Hepatocyte (in vitro differentiated cells): Measurements from ENCODE around the gene SLC22A14. TPM values are rescaled to one million over a fixed set of nuclear protein-coding genes. Genes with fewer than 3 reads are reported as not detected.
"Not testable (repeated sequence)": the region's sequence is repeated elsewhere in the genome, so short reads cannot be mapped to it uniquely, and the experiment has no call there.

Experiments used
- DNase-seq: peaks from one replicate; pipeline ENCODE4 v3.0.0-alpha.2; 2016; ENCODE audit warnings: low spot score
- H2AFZ ChIP-seq: fragments of 200-600 bp; sonication (generic); 2 replicates; pipeline ENCODE4 v1.6.0; 2016; ENCODE audit warnings: antibody characterized with exemption, mild to moderate bottlenecking
- H3K27ac ChIP-seq: fragments of 200-600 bp; sonication (generic); 2 replicates; pipeline ENCODE4 v1.5.1; 2016; ENCODE audit warnings: mild to moderate bottlenecking
- H3K27me3 ChIP-seq: fragments of 200-600 bp; sonication (generic); 2 replicates; pipeline ENCODE4 v1.6.1; 2016
- H3K36me3 ChIP-seq: fragments of 200-600 bp; sonication (generic); replicated peaks from 2 replicates; pipeline ENCODE4 v1.5.1; 2016; ENCODE audit warnings: low read depth; ENCODE audit not compliant: insufficient read depth
- H3K4me1 ChIP-seq: fragments of 200-600 bp; sonication (generic); 2 replicates; pipeline ENCODE4 v1.5.1; 2016; ENCODE audit warnings: mild to moderate bottlenecking, moderate library complexity; ENCODE audit not compliant: insufficient read depth
- H3K4me2 ChIP-seq: fragments of 200-600 bp; sonication (generic); 2 replicates; pipeline ENCODE4 v1.6.0; 2016
- H3K4me3 ChIP-seq: fragments of 200-600 bp; sonication (generic); 2 replicates; pipeline ENCODE4 v1.5.1; 2016; ENCODE audit warnings: mild to moderate bottlenecking
- H3K79me2 ChIP-seq: fragments of 200-600 bp; sonication (generic); 2 replicates; pipeline ENCODE4 v1.6.0; 2017; ENCODE audit warnings: mild to moderate bottlenecking
- H3K9me2 ChIP-seq: fragments of 200-600 bp; sonication (generic); replicated peaks from 2 replicates; pipeline ENCODE4 v1.6.0; 2017; ENCODE audit warnings: mild to moderate bottlenecking; ENCODE audit not compliant: insufficient read depth
- H3K9me3 ChIP-seq: fragments of 200-600 bp; sonication (generic); 2 replicates; pipeline ENCODE4 v1.5.1; 2016; ENCODE audit warnings: low read depth, mild to moderate bottlenecking
- H4K20me1 ChIP-seq: fragments of 200-600 bp; sonication (generic); 2 replicates; pipeline ENCODE4 v1.6.0; 2016; ENCODE audit warnings: mild to moderate bottlenecking; ENCODE audit not compliant: insufficient read depth, poor library complexity, severe bottlenecking
- CTCF ChIP-seq: fragments of 200-600 bp; sonication (generic); IDR thresholded peaks from 2 replicates; pipeline ENCODE4 v1.5.1; 2016; ENCODE audit warnings: antibody characterized with exemption, mild to moderate bottlenecking; ENCODE audit not compliant: poor library complexity
- EZH2 ChIP-seq: fragments of 200-600 bp; sonication (generic); IDR thresholded peaks from 2 replicates; pipeline ENCODE4 v1.6.1; 2016; ENCODE audit warnings: antibody characterized with exemption, mild to moderate bottlenecking, borderline replicate concordance
- EZH2phosphoT487 ChIP-seq: fragments of 200-600 bp; sonication (generic); IDR thresholded peaks from one replicate; pipeline ENCODE4 v1.6.1; 2018; ENCODE audit warnings: antibody characterized with exemption, mild to moderate bottlenecking, low read depth, moderate library complexity; ENCODE audit not compliant: unreplicated experiment, severe bottlenecking
- WGBS: methylation state at CpG from one replicate; pipeline ENCODE4 v1.1.6; 2016; ENCODE audit warnings: low lambda C conversion rate; ENCODE audit errors: missing lambda C conversion rate; 5-methylcytosine and 5-hydroxymethylcytosine counted together
- polyA plus RNA-seq: library from polyadenylated mRNA; unstranded; fragments of >200 nt; fragmentation: Nextera tagmentation; extraction: Ambion mirVana; gene quantifications from 2 replicates; pipeline ENCODE4 v1.2.1, GENCODE V29; 2016
- total RNA-seq: library from RNA; depleted of rRNA; stranded (reverse); fragments of >200 nt; gene quantifications from 2 replicates; pipeline ENCODE4 v1.2.3, GENCODE V29; 2014

SLC22A14 gene
- total and polyA plus RNA-seq, 2 experiments from 2014 or later, result 0.57 to 0.64 TPM

DNA sequence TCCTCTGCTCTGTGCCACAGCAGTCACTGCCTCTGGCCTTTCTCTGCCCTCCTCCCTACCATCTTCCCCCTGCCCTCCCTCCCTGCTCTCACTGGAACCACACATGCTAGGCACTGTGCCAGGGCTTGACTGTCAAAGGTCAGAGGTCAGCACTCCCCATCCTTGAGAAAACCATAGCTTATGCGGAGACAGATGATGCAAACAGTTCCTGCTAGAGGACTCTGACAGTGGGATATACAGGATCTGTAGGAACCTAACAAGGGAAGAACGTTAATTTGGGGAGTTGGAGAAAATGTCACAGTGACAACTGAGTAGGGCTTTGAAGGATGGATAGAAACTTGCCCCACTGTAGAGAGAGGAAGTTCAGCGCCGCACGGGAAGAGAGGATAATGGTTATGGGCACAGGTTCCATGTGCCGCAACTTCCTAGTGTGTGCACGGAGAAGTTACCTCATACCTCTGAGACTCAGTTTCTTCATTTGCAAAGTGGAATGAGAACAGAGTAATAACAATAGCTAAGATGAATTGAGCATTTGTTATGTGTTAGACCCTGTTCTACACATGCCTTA is 35.2 kb downstream of the SLC22A14 start:
- no peak overlapping the region for H2AFZ ChIP-seq

DNA sequence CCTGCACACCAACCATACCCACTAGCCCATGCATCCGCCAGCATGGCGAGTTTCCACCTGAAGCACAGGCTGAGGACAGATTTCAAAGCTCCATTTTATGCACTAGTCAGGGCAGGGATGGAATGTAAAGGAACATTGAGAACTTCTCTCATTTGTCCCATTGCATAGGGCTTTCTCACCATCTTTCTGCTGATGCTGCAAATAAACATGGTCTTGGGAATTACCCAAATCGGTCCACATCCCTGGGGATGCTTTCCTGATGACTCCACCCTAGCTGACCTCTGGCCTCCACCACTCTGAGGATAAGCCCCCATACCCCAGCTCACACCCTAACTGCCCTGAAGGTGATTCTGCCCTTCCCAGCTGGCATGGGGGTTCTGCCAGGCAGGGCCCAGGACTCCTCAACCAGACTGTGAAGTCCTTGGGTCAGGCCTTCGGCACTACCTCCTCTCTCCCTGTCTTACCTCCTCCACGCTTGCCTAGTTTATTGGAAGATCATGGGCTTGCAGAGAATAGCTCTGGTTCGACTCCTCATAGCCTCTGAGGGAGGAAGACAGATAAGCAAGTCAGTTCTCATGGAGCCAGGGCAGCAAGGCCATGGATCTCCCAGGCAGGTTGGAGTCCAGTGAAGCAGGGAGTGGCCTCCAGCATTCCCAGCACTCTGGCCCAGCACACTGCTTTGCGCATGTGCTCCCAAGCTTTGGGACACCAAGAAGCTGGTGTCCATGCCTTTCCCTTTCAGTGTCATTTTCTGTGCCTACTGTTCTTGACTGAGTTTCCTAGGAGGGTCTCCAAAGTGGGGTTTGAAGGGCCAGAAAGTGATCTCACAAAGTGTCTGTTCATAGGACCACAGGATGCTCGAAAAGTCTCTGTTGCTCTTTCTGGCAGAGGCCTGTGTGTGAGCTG is 36.9 kb downstream of the SLC22A14 start:
- Histone ChIP-seq H3K4me3 (no peak overlapping the region), H4K20me1 (no peaks in the 10 kb centered on the region), H2AFZ (no peak overlapping the region), H3K27me3 (no peaks in the 10 kb centered on the region), H3K36me3 (no peaks in the 10 kb centered on the region), H3K27ac (no peak overlapping the region), H3K9me2 (no peaks in the 10 kb centered on the region), H3K4me1 (no peaks in the 10 kb centered on the region), H3K79me2 (no peaks in the 10 kb centered on the region), H3K9me3 (no peaks in the 10 kb centered on the region), H3K4me2 (no peak overlapping the region)
- no peak for TF ChIP-seq CTCF
- no peak for DNase-seq
- WGBS, result 91% methylated on average over 8 of the region's 8 CpGs

More for the DNA sequence above, 35.2 kb downstream of the SLC22A14 start:
- no peaks in the 10 kb centered on the region for H3K79me2 ChIP-seq
- no peak for DNase-seq
- H4K20me1 ChIP-seq, result no peaks in the 10 kb centered on the region
- H3K9me3 ChIP-seq, result no peaks in the 10 kb centered on the region
- no peak overlapping the region for H3K27ac ChIP-seq
- H3K9me2 ChIP-seq, result no peaks in the 10 kb centered on the region
- no peak for TF ChIP-seq CTCF
- TF ChIP-seq EZH2, result no peak
- TF ChIP-seq EZH2phosphoT487, result no peak
- H3K36me3 ChIP-seq, result no peaks in the 10 kb centered on the region
- no peaks in the 10 kb centered on the region for H3K27me3 ChIP-seq
- no peaks in the 10 kb centered on the region for H3K4me1 ChIP-seq
- WGBS, result 94% methylated on average over 7 of the region's 7 CpGs
- no peak overlapping the region for H3K4me3 ChIP-seq
- no peak overlapping the region for H3K4me2 ChIP-seq

GRCh38 chr3:38320638-38321037 is 38.5 kb downstream of the SLC22A14 start:
- H3K79me2 ChIP-seq, H3K4me3 ChIP-seq, H3K4me1 ChIP-seq, H2AFZ ChIP-seq, DNase-seq, H3K9me3 ChIP-seq, H3K36me3 ChIP-seq, H3K27me3 ChIP-seq, H3K27ac ChIP-seq, H4K20me1 ChIP-seq, H3K4me2 ChIP-seq, H3K9me2 ChIP-seq: not testable (repeated sequence)
- 96% methylated on average over 4 of the region's 4 CpGs for WGBS

- Histone ChIP-seq H3K79me2 (no peaks in the 10 kb centered on the region), H3K9me2 (no peaks in the 10 kb centered on the region), H3K27ac (no peak overlapping the region), H2AFZ (no peak overlapping the region), H4K20me1 (no peaks in the 10 kb centered on the region), H3K27me3 (no peaks in the 10 kb centered on the region), H3K4me2 (no peak overlapping the region), H3K4me1 (no peaks in the 10 kb centered on the region), H3K36me3 (no peaks in the 10 kb centered on the region), H3K4me3 (no peak overlapping the region), H3K9me3 (no peaks in the 10 kb centered on the region)
- no peak for DNase-seq
- TF ChIP-seq EZH2 (no peak), CTCF (no peak), EZH2phosphoT487 (no peak)
- 88% methylated on average over 1 of the region's 1 CpG for WGBS
Measured at GRCh38 chr3:38323060-38323459, 41.0 kb downstream of the SLC22A14 start.
